Measurements from ENCODE around the gene RTN1. TPM values are rescaled to one million over a fixed set of nuclear protein-coding genes. Genes with fewer than 3 reads are reported as not detected.

The RTN1 gene
- total RNA-seq, 4 donors from 2014 or later: 5.0 to 7.0 (median 5.7) TPM

DNA sequence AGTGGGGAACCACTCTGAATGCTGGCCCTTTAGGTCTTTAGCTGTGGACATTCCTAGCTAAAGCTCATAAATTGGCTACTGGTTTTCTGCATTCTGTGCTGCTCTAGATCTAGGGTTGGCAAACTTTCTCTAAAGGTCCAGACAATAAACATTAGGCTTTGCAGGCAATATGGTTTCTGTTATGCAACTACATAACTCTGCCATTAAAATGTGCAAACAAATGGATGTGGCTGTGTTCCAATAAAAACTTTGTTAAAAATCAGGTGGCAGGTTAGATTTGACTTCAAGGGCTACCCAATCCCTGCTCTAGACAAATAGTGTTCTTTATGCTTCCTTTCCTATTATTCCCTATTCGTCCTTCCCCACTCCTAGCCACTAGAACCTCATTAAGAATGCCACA is 42.6 kb upstream of the RTN1 start:
- Histone ChIP-seq H3K27me3 (no peaks in the 10 kb centered on the region), H3K36me3 (no peaks in the 10 kb centered on the region), H3K4me3 (no peak overlapping the region), H3K9me3 (no peaks in the 10 kb centered on the region), H3K27ac (no peak overlapping the region), H3K4me1 (no peaks in the 10 kb centered on the region)
- no peak for TF ChIP-seq POLR2A (IDR thresholded peaks at IDR 0.05)
- TF ChIP-seq, protein P1, sequence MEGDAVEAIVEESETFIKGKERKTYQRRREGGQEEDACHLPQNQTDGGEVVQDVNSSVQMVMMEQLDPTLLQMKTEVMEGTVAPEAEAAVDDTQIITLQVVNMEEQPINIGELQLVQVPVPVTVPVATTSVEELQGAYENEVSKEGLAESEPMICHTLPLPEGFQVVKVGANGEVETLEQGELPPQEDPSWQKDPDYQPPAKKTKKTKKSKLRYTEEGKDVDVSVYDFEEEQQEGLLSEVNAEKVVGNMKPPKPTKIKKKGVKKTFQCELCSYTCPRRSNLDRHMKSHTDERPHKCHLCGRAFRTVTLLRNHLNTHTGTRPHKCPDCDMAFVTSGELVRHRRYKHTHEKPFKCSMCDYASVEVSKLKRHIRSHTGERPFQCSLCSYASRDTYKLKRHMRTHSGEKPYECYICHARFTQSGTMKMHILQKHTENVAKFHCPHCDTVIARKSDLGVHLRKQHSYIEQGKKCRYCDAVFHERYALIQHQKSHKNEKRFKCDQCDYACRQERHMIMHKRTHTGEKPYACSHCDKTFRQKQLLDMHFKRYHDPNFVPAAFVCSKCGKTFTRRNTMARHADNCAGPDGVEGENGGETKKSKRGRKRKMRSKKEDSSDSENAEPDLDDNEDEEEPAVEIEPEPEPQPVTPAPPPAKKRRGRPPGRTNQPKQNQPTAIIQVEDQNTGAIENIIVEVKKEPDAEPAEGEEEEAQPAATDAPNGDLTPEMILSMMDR (IDR thresholded peaks at IDR 0.05): no peak
- no peak for DNase-seq

DNA sequence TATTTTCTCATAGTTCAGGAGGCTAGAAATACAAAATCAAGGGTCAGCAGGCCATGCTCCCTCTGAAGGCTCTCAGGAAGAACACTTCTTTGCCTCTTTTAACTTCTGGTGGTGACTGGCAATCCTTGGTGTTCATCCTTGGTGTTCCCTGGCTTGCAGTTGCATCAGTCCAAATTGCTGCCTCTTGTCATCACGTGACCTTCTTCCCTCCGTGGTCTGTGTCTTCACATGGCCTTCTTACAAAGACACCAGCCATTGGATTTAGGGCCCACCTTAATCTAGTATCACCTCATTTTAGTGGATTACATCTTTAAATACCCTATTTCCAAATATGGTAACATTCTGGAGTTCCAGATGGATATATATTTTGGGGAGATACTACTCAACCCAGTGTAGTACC is 41.9 kb upstream of the RTN1 start:
- Histone ChIP-seq H3K27me3 (no peaks in the 10 kb centered on the region), H3K4me1 (no peaks in the 10 kb centered on the region), H3K27ac (no peak overlapping the region), H3K36me3 (no peaks in the 10 kb centered on the region), H3K9me3 (no peaks in the 10 kb centered on the region), H3K4me3 (no peak overlapping the region)
- TF ChIP-seq POLR2A (IDR thresholded peaks at IDR 0.05): no peak
- TF ChIP-seq, protein P1 (IDR thresholded peaks at IDR 0.05): no peak
- no peak for DNase-seq

DNA sequence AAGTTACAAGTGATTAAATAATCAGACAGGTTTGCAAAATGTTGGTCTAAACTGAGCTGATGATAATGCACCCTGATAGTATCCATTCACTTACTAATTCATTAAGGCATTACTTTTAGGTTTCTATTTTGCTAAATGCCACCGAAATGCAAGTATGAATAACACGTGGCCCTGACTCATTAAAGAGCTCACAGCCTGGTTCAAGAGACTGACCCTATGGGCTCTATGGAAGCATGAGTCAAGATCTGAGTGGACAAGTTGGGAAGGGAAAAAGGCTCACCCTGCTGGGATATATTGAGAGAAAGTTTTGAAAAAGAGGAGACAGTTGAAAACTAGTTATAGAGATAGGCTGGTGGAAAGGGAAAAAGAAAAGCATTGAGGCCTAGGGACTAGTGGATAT is 34.6 kb upstream of the RTN1 start:
- H3K4me1 ChIP-seq: no peaks in the 10 kb centered on the region
- no peaks in the 10 kb centered on the region for H3K27me3 ChIP-seq
- H3K27ac ChIP-seq: no peak overlapping the region
- no peaks in the 10 kb centered on the region for H3K36me3 ChIP-seq
- no peak overlapping the region for H3K4me3 ChIP-seq
- no peaks in the 10 kb centered on the region for H3K9me3 ChIP-seq
- TF ChIP-seq, protein P1 (IDR thresholded peaks at IDR 0.05): no peak
- no peak for TF ChIP-seq POLR2A (IDR thresholded peaks at IDR 0.05)
- no peak for DNase-seq

- H3K4me1 ChIP-seq: no peaks in the 10 kb centered on the region
- H3K36me3 ChIP-seq: no peaks in the 10 kb centered on the region
- DNase-seq: no peak
- H3K9me3 ChIP-seq: no peaks in the 10 kb centered on the region
- no peak overlapping the region for H3K27ac ChIP-seq
- no peaks in the 10 kb centered on the region for H3K27me3 ChIP-seq
- no peak overlapping the region for H3K4me3 ChIP-seq
- TF ChIP-seq, protein P1 (IDR thresholded peaks at IDR 0.05): no peak
- TF ChIP-seq POLR2A (IDR thresholded peaks at IDR 0.05): no peak
Measured at GRCh38 chr14:59904184-59904583, 33.6 kb upstream of the RTN1 start.

GRCh38 chr14:59900556-59900955 is 30.0 kb upstream of the RTN1 start:
- no peaks in the 10 kb centered on the region for H3K4me1 ChIP-seq
- H3K27ac ChIP-seq: no peak overlapping the region
- no peak for DNase-seq
- H3K27me3 ChIP-seq: no peaks in the 10 kb centered on the region
- no peak overlapping the region for H3K4me3 ChIP-seq
- H3K9me3 ChIP-seq: no peaks in the 10 kb centered on the region
- H3K36me3 ChIP-seq: no peaks in the 10 kb centered on the region
- TF ChIP-seq POLR2A (IDR thresholded peaks at IDR 0.05): no peak
- TF ChIP-seq, protein P1 (IDR thresholded peaks at IDR 0.05): no peak

- Histone ChIP-seq H3K36me3 (no peaks in the 10 kb centered on the region), H3K27ac (no peak overlapping the region), H3K27me3 (no peaks in the 10 kb centered on the region), H3K9me3 (no peaks in the 10 kb centered on the region), H3K4me1 (no peaks in the 10 kb centered on the region), H3K4me3 (no peak overlapping the region)
- no peak for TF ChIP-seq POLR2A (IDR thresholded peaks at IDR 0.05)
- TF ChIP-seq, protein P1 (IDR thresholded peaks at IDR 0.05): peak in 4 of 6 experiments; percentile 22 to 66 (median 60)
- DNase-seq: no peak
Measured at GRCh38 chr14:59897757-59898383, 27.3 kb upstream of the RTN1 start.

Data from Peyer's patch (tissue), 4 donors.